Stimulated activated CD8-positive, alpha-beta memory T cell treated with anti-CD3 and anti-CD28 coated beads, Interleukin-7, amount 100 ng/mL, for 48 hours (primary cell): Measurements from ENCODE around the gene PTX4.
"Not testable (repeated sequence)": the region's sequence is repeated elsewhere in the genome, so short reads cannot be mapped to it uniquely, and the experiment has no call there.

Source experiments
- DNase-seq, 2 donors: peaks; one replicate each; pipeline ENCODE4 v3.0.0-alpha.2; 2020; ENCODE audit warnings: low read depth in 1 of 2; ENCODE audit errors: extremely low read depth in 1 of 2

PTX4 gene

DNA sequence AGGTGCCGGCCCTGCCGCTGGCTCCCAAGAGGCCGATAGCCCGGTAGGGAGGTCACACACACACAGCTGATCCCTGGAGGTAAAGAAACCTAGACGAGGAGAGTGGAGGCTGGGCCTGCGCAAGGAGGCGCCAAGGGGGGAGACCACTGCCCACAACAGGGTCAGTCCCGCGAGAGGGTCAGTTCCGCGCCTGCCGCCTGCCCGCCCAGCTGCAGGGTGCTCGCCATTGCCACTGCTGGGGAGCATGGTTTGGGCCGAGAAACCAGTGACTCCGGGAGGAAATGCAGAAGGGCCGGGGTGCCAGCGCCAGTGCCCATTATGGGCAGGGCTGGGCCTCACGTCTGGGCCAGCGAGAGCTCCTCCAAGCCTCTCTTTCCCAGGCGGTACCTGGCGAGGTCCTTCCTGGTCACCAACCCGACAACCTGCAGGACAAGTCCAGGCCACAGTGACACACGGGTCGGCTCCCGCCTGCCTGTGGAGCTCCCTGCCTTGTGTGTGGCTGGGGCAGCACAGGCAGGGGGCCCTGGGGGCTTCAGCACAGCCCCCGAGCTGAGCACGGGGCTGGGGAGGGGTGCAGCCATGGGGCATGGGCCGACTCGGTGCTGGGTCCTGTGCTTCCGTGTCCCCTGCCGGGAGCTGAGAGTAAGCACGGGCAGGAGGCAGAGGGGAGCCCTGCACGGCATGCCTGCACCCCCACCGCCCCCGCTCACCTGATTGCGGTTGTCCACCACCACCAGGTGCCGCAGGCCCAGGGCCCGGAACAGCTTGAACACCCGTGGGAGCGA is 42.3 kb downstream of the PTX4 start:
- no peak for DNase-seq

DNA sequence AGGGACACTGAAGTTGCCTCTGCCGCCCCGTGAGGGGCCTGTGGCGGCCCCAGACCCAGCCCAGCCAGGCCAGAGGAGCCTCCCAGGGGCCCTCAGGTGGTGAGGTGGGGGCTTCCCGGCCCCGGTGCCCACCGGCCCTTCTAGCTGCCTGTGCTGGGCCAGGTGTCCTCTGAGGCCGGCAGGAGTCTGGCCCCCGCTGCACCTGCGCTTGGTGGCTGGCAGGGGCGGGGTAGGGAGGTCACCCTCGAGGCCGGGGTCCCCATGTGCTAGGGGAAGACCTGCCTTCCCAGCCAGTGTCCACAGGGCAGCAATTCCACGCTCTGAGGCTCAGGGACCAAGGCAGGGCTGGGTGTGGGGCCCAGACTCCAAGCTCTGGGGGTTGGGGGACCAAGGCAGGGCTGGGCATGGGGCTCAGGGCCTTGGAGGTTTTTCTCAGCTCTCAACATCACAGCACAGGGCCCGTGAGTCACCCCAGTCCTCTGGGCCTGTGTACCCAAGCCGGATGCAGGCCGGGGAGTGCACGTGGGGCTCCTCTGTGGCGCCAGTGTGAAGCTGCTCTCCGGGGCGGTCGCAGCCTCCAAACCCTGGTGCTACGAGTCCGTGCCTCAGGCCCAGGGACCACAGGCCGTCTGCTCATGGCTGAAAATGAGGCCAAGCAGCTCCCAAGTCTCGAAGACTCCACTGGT is 43.1 kb downstream of the PTX4 start:
- DNase-seq: no peak

- no peak for DNase-seq
These were observed 43.8 kb downstream of the PTX4 start for GRCh38 chr16:1444730-1445517.

GRCh38 chr16:1443980-1444729 is 44.6 kb downstream of the PTX4 start, which contains the start of gene CCDC154:
Gene CCDC154 (minus strand): TSS chr16:1444556. CDS start chr16:1444322, 234 bp downstream.
- no peak for DNase-seq

DNA sequence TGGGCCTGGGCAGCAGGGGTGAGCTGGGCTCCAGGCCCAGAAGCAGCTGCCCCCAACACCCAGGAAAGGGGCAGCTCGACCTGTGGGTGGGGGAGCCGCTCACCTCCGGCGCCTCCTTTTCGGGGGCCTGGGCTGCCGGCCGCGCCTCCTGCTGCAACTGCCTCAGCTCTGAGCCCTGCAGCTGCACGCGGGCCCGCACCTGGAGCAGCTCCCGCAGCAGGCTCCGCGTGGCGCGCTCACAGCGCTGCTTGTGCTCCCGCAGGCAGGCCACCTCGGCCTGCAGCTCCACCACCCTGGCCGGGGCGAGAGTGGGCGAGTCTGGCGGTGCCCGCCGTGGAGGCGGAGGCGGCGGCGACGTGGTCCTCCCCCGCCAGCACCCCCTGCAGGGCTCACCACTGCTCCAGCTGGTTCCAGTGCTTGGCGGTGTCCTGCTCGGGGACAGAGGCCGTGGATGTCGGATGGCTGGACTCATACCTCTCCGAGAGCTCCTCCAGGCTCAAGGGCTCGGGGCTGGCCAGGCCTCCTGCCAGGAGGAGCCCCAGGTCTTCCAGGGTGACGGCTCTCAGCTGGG is 45.3 kb downstream of the PTX4 start:
- no peak for DNase-seq

DNA sequence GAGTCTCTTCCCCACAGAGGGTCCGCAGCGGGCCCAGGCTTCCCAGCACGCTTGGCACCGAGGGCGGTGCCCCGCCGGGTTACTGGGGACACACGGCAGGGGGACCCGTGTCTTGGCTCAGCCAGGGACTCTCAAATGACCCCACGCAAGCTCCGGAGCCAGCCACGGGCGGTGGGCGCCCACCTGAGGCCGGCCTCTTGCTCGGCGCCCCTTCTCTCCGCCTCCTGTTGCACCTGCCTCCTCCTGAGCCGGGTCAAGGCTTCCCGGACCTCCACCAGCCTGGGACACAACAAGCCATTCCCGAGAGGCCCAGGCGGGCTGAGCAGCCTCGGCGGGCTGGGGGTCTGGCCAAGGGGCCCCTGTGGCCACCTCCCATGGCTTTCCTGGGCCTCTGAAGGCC is 46.0 kb downstream of the PTX4 start:
- DNase-seq: no peak

GRCh38 chr16:1441391-1441829 is 47.3 kb downstream of the PTX4 start:
- DNase-seq: no peak

DNA sequence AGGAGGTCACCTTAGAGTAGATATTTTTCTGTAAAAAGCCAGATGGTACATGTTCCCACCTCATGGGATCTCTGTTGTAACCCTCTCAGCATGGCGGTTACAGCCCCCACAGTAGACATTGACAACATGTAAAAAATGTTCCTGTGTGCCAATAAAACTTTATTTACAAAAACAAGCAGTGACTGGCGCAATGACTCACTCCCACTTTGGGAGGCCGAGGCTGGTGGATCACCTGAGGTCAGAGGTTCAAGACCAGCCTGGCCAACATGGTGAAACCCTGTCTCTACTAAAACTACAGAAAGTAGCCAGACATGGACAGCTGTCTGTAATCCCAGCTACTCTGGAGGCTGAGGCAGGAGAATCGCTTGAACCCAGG is 49.1 kb downstream of the PTX4 start:
- not testable (repeated sequence) for DNase-seq

GRCh38 chr16:1439058-1439698 is 49.6 kb downstream of the PTX4 start:
- DNase-seq: no peak

DNA sequence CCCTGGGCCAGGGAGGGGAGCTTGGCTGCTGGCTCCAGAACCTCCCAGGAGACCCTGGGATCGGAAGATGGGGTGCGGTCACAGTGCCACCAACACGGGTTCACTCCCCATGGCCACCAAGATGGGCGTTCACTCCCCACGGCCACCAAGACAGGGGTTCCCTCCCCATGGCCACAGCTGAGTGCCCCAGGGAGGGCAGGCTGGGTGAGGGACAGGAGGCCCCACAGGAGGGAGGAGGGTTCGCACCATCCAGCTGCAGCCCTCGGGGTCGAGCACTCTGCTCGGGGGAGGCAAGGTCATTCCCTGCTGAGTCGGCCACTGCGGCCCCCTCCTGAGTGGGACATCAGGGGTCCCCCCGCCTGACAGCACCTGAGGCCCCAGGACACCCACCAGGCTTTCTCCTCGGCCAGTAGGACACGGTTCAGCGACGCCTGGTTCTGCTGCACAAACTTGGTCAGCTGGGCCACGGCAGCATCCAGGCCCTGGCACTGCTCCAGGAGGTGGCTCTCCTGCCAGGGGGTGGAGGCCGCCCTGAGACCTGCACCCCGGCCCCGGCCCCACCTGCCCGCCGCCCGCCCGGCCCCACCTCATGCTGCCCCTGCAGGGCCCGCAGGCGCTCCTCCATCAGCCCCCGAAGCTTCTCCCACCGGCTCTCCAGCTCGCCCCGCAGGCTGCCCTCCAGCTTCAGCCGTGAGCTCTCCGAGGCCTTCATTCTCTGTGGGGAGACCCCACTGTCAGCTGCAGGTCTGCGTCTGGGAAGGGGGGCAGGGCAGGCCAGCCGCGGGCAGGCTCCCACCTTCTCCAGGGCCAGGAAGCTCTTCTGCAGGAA is 50.3 kb downstream of the PTX4 start:
- no peak for DNase-seq

DNA sequence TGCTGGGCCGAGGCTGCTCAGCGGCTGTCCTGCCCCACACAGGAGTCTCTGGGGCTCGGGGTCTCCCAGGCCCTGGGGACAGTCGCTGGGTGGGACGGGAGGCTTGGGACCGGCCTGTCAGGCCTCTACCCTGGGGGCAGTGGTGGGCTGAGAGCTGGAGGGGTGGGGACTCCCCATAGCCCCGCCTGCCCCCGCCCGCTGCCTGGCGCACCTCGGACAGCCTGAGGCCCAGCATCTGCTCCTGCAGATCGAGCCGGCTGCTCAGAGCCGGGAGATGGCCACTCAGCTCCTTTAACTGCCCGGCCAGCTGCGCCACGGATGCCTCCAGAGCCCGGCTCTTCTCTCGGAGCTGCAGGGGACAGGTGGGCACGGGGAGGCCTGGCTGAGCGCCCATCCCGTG is 51.1 kb downstream of the PTX4 start:
- no peak for DNase-seq

DNA sequence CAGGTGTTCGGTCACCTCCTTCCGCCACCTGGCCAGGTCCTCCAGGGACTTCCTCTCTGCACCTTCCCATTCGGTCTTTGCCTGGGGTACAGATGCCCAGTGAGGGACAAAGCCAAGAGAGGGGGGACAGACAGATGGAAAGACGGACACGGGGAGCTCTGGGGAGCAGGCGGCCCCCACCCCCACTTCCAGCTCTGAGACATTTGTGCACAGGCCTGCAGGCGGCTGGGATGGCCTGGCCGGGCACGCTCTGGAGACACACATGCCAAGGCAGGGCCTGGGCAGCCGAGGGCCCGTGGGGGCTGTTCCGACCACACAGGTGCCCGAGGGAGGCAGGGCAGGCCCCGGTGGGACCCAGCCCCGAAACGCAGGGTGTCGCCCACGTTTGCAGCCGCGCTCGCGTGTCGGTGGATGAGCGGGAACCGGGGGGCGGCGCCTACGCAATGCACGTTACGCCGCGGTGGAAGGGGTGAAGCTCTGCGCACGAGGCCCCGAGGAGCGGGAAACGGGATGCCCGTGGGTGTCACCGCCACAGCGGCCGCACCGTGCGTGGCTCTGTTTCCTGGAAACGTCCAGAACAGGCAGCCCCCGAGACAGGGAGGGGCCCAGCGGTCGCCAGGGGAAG is 51.9 kb downstream of the PTX4 start:
- no peak for DNase-seq

DNA sequence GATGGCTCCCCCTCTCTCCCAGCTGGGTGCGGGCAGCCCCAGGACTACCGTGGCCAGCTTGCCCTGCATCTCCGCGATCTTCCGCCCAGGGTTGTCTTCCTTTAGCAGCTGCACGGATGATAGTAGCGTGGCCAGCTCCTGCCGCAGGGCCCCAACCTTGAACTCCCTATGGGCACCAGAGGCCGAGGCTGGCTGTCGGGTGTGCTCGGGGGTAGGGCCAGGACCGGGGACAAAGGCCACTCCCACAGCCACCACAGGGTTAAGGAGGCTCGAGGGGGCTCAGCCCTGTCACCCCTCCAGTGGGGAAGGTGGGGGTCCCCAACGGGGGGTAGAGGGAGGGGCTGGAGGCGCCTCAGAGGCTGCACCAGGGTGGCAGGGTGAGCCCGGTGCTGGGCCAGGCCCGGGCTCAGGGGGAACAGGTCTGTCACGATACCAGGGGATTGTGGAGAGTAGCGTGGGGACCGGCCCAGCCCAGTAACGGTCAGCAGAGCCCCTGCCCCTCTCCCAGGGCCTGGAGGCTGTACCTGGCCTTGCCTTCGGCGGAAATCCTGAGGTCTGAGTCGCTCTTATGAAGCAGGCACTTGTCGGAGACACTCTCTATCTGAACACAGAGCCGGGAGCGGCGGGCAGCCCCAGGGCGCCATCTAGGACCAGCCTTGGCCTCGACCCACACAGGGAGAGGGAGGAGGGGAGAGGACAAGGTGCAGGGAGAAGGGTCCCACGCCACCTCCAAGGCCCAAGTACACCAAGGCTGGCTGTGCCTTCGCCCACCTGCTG is 52.6 kb downstream of the PTX4 start:
- no peak for DNase-seq
